ELF-1 (cell line): ENCODE results near the gene SNX5.

Experiments
- DNase-seq: peaks from one replicate; pipeline ENCODE4 v3.0.0-alpha.2; 2016; ENCODE audit warnings: low read depth, low spot score

The SNX5 gene

DNA sequence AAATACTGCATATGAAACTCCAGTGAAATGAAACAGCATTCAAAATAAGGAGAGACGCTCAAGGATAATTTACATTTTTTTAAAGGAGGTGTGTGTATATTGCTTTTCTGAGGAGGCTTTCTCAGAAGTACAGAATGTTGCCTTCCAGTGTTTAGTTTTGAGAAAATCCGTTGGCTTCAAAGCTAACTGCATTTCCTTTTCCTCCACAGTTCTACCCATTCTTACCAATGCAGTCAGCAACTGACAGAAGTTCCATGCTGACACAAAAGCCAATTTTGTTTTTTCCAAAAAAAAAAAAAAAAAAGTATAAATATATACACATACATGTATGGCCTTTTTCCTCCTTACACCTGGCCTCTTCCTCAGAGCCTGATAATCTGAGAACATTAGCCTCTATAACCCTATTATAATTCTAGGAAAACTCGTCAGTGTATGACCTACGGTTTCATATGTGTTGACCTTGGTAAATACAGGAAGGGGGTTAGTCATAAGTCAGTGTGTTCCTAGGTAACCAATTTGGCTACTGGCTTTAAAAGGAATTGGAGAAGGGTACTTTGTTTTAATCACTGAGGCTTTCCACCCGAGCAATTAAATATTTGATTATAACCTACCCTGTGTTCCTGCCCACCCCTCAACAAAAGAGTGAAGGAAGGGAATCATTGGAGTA lies 24.4 kb upstream of the SNX5 start:
- no peak for DNase-seq

DNA sequence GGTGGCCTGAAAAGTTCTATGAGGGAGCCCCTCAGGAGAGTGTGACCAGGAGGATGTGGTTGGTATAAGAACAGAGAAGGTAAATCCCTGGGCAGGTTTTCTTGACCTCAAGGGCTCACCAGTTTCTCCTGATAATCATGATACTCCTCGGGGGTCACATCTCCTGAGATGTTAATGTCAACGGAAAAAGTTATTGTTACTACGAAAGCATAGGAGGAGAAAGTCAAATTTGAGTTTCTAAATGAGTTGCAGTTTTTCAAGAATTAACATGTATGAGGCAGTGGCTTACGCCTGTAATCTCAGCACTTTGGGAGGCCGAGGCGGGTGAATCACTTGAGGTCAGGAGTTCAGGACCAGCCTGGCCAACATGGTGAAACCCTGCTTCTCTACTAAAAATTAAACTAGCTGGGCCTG lies 23.6 kb upstream of the SNX5 start:
- no peak for DNase-seq

DNA sequence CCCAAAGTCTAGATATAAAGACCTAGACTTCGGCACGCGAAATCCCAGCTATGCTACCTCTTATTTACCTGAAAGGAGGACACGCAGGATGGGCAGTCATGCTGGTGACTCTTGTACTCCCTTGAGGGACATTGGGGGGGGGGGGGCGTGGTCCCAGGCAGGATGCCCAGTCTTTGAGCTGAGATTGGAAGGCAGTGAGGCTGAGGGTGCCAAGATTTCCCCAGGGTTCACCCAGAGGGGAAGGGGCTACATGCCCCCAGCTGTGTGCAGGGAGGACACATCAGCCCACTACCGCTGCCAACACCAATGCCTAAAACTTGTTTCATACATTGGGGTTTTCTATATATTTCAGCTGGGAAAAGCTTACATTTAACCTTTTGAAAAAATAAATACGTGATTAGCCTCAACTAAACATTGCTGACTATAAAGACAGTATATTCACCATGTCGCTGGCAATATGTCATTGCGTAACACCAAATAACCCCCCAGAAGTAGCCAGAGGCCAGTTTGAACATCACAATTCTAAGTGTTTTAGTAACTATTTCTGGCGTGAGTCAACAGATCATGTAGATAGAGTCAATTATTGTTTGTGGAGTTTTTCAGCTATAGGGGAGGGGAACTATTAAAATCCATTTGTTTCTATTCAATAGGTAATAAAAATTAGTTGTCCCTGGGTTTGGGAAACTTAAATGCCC lies 21.8 kb upstream of the SNX5 start:
- no peak for DNase-seq

DNA sequence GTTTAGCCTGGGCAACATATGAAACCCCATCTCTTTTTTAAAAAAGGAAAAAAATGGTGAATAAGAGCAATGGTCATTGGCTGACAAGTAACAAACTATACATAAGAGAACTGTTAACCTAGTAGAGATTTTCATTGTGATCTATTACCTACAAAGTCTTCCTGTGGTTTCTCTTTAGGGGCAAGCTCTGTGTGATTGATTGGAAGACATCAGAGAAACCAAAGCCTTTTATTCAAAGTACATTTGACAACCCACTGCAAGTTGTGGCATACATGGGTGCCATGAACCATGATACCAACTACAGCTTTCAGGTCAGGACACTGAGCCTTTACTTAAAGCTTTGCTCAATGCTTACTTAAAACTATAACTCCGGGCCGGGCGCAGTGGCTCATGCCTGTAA lies 19.4 kb upstream of the SNX5 start:
- no peak for DNase-seq

DNA sequence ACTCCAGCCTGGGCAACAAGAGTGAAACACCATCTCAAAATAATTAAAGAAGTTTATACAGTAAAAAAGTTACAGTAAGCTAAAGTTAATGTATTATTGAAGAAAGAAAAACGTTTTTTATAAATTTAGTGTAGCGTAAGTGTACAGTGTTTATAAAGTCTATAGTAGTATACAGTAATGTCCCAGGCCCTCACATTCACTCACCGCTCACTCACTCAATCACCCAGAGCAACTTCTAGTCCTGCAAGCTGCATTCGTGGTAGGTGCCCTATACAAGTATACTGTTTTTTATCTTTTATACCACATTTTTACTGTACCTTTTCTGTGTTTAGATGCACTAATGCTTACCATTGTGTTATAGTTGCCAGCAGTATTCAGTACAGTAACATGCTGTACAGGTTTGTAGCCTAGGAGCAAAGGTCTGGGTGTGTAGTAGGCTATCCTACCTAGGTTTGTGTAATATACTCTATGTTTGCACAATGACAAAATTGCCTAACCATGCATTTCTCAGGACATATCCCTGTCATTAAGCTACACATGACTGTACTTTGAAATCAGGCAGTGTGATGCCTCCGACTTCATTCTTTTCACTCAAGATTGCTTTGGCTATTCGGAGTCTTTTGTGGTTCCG lies 16.9 kb upstream of the SNX5 start:
- DNase-seq = no peak

DNA sequence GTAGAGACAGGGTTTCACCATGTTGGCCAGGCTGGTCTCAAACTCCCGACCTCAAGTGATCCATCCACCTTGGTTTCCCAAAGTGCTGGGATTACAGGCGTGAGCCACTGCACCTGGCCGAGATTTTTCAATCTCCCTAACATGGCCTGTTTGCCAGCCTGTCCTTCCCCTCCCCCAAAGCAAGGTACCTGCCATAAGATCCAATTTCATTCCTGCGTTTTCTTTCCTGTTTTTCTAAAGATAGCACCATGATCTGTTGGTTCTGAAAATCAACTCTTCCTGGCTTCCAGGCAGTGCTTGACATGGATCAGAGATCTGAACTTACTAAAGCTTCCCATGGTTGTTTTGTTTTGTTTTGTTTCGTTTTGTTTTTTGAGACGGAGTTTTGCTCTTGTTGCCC lies 7.7 kb upstream of the SNX5 start:
- DNase-seq = no peak

DNA sequence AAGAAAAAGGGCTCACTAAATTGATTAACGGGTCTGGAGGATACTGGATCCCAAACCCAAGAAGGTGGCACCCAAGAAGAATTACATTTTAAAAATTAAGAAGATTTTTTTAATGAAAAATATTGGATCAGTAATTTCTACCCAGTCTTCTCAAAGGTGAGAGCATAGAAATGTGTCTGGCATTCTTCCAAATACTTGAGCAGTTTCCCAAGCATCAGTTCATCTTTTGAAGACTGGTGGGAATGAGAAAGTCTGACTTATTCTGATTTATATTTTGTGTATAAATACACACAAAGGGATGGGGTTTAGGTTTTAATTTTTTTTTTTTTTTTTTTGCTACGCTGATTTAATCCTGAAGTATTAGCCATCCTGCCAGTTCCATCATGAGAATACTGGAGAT lies 3.5 kb upstream of the SNX5 start:
- no peak for DNase-seq

DNA sequence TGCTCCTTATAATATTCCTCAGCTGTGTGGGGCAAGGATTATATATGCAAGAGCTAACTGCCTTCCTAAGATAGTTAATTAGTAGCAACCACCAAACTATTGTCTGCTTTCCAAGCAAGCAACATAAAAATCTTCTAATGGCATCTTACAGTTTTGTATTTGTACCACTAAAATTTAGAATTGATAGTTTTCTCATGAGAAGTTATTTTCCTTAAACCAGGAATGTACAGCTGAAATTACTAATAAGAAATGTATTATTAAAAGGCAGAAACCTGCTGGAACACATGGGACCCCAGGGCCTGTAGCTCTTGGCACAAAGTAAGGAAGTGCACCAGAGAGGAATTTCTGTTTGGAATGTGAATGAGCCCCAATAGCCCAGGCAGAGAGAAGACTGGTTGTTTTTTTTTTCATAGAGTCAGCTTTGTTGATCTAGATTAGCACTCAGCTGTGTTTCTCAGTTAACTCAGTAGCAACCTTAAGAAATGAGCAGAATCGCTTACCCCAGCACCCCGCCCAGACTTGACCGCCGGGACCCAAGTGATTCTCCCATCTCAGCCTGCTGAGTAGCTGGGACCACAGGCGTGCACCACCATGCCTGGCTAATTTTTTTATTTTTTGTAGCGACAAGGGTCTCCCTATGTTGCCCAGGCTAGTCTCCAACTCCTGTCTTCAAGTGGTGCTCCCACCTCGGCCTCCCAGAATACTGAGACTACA lies 2.9 kb upstream of the SNX5 start:
- peak; percentile 75 for DNase-seq

DNA sequence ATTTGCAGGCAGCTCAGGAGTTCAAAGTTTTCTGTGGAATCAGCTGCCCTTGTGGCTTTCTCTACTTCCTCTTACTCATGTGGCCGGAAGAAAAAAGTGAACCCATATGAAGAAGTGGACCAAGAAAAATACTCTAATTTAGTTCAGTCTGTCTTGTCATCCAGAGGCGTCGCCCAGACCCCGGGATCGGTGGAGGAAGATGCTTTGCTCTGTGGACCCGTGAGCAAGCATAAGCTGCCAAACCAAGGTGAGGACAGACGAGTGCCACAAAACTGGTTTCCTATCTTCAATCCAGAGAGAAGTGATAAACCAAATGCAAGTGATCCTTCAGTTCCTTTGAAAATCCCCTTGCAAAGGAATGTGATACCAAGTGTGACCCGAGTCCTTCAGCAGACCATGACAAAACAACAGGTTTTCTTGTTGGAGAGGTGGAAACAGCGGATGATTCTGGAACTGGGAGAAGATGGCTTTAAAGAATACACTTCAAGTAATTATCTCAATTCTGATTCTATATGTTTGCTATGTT lies 1.4 kb upstream of the SNX5 start:
- peak; percentile 53 for DNase-seq

DNA sequence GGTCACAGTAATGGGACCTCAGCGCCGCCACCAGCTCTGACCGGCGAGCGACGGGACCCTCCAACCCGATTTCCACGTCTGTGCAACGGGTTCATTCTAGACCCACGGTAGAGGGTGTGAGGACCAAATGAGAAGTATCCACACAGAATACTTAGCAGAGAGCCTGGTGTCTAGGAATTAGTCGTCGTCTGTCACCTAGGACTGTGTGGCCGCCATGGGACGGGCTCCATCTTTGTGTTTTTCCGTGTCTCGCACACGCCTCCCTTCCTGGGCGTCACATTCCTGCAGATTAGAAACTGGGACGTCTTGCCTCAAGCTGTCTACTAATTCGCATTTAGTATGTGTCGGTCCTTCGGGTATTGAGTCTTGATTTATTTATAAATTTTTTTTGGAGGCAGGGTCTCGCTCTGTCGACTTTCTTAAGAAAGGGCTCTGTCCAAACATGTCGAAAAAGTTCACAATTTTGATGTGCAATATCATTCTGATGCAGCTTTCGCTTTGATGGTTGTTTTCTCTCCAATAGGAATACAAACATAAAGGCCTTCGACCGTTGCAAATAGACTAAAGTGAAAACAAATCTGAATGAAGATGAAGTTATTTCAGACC lies 787 bp upstream of the SNX5 start:
- no peak for DNase-seq

DNA sequence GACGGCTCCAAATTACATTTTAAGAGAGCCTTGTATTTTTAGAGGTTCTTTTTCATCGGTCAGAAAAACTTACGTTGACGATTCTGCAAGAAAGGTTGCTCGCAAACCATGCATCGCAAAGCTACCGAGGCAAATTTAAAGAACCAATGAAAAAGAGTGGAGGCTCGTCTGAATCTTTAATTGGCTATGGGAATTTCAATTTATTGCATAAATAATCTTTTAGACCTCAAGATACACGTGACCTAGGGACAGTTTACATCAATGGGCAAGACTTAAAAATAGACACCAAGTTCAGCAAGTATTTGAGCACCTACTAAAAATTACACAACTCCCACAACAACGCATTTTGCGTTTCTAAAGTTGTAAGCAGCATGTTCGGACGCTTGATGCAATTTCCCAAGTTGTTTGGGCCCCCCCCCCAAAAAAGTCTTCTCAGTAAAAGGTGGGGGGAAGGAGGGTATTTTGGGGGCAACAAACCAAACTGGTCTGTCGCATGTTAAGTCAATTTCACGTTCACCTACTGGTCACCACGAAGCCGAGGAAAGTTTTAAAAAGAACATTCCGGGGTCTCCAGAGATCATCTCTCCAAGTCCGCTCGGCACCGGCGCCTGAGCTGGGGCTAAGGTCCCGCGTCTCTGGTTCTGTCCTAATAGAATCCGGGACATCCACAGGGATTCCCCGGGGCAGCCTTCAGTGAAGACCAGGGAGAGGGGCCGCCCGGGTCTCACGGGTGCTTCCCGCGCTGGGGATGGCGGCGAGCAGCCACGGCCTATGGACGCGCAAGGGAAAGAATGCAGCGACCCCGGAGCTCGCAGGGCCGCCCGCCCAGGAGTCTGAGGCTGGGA lies 851 bp downstream of the SNX5 start:
- DNase-seq = peak; percentile 51

DNA sequence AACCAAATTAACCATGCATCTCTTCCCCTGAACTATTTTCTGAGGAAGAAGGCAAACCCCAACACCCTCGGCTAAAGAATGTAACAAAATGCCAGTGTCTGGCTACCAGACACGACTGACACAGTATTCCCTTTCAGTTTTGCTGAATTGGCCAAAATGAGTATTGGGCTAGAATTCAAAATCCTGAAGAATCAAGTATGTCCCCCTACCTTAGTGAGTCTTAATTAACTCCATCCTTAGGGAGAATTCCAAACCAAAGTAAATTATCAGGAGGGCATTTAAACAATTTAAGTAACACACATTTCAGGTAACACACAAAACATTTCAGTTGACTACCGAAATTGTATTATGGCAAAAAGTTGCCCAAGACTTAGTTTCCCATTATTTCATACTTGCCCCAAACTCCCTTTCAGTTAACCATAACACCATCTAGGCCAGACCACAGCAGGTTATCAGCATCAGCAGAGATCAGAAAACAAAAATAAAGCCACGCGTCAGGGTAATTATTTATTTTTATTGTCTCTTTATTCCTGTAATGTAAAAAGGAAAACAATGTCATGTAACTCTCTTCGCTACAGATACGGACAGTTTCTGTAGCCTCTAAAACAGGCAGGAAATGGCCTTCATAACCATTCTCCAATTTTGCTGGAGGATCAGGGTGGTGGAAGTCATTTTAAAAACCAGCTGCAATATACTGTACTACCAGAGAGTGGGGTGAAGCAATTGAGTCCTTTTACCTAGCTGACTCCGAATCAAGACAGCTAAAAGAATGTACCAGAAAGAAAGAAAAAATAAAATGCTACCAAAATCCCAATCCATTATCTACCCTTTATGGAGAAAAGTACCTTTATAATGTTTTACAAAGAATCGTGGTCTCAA lies 1.9 kb downstream of the SNX5 start:
- DNase-seq = no peak

DNA sequence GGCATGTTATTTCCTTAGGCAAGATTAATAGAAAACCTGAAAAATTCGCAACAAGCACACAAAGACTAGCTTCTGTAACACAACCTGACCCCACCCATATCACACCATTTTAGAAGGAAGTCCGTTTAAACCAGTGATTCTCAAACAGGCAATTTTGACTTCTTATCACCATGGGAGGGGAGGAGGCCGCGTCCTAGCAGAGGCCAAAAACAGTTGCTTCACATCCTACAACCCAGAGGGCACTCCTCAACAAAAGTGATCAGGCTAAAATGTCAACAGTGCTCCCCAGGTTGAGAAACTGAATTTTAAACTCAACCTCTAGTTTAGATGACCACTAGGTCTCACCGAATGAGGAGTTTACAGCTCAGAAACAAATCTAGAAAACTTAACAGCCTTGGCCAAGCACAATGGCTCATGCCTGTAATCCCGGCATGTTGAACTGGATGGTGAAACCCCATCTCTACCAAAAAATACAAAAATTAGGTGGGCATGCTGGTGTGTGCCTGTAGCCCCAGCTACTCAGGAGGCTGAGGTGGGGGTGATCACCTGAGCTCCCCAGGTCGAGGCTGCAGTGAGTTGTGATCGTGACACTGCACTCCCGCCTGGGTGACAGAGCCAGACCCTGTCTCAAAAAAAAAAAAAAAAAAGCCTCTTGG lies 3.4 kb downstream of the SNX5 start:
- DNase-seq = peak; percentile 35

DNA sequence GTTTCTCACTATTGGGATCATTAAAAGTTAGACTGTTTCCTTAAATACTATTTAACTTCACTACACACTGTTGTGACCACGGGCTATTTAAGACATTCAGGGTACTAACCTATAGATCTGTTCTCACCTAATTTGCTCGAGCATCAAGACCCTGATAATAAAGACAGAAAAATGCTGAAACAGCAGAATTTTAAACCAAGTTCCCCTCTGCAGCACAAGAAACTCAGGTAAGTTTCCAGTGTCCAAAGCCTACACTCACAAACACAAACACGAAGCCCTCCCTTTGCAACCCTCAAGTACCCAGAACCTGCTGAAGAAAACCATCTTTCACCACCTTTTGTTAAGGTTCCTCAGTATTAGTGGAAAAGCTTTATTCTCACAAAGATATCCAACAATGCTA lies 4.0 kb downstream of the SNX5 start:
- DNase-seq = no peak

DNA sequence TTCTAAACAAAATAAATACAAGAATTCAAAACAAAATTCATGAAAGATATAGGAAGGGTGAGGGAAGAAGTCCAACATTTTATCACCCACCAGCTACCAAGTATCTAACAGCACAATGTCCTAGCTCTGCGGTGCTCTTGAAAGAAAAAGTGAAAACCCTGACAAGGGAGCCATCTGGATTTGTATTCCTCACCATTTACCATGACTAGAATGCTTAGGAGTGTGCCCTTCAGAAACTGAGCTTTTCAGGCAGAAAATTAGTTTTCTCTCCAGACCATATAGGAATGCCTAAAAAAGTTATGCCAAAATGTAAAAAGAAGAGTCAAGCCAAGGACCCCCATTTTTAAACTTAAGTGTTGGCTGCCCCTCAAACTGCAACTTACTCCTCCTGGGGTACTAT lies 4.5 kb downstream of the SNX5 start:
- DNase-seq = no peak

DNA sequence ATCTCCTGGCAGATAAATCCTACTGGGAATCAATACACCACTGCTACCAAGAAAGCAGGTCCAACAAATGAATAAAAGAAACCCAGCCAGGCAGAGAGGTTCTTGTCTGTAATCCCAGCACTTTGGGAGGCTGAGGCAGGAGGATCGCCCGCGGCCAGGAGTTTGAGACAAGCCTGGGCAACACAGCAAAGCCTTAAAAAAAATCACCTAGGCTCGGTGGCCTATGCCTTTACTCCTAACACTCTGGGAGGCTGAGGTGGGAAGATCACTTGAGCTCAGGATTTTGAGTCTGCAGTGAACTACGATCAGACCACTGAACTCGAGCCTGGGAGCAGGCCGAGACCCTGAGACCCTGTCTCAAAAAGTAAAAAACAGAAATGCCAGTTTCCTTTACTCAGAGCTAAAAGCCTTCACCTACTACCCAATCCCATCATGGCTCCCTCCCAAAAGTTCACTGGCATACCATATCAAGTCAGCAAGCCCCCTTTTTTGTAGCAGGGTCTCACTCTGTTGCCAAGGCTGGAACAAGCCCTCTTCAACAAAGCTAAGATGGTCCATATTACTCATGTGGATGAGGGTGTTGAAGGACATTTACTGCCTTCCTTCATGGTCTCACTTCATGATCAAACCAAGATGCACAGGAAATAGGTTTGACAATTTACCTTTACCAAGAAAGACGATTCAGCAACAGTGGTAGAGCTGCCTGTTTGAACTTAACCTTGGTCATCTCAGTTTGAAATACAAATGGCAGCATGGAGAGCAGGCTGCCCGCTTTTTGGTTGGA lies 5.3 kb downstream of the SNX5 start:
- peak; percentile 56 for DNase-seq

DNA sequence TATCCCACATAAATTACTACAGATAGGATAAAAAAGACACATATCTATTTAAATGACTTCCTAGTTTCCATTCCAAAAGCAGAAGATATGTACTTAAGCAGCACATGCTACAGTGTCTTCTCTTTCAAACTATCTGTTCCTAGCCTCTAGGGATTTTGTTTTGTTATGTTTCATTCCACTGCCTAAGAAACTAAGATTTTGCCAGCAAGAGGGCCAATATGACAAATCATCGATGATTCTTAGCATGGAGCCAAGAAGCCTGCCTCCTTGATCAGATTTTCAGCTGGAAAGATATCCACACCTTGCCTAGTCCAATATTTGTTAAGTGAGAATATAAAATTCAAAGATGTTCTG lies 7.0 kb downstream of the SNX5 start:
- no peak for DNase-seq

DNA sequence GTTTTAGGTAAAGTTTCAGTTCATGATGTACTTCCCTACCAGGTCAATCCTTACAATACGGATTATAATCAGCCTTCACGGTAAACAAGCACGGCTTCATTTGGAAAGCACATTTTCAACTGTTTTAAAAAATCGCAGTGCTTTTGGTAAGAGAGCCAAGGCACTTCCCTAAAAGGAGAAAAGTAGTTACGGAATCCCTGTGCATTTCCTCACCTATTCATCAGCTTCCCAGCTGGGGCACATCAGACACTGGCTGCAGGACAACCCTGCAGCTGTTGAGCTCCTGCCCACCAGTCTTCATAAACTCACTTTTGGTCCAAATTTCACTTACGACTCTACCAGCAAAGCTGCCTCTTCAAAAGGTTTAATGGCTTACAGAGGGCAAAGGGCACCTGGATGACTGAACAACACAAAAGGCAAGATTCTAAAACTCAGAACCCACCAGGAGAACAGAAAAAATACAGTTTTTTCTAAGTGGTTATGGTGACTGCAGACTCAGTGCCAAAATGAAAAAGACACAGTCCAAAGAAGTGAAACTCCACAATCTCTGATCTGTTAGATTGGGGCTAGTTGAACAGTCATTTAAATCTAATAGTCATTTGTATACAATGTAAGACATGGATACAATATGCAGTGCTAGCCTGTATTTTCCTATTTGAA lies 7.5 kb downstream of the SNX5 start:
- DNase-seq = no peak
